ENCODE measurements around the gene DSCAML1. TPM values are rescaled to one million over a fixed set of nuclear protein-coding genes. Genes with fewer than 3 reads are reported as not detected.

Gene DSCAML1
- total RNA-seq, 1 experiment from 2014 or later = 0.90 TPM

- no peak overlapping the region for H3K4me3 Mint-ChIP-seq
- no peak for TF ChIP-seq ZNF263 (CRISPR knock-in tag; IDR thresholded peaks at IDR 0.05; ENCODE audit: low read depth)
- no peak for TF ChIP-seq HMGA2 (CRISPR knock-in tag; IDR thresholded peaks at IDR 0.05)
- TF ChIP-seq ZBTB43 (CRISPR knock-in tag; IDR thresholded peaks at IDR 0.05) = no peak
- peaks cover 18% of the 10 kb centered on the region for H3K4me1 Mint-ChIP-seq
- POLR2A ChIA-PET = no interaction called here
- ATAC-seq = no peak
- no peaks in the 10 kb centered on the region for H3K9me3 Mint-ChIP-seq
- DNase-seq (ENCODE audit: low spot score) = no peak
- H3K36me3 Mint-ChIP-seq = no peaks in the 10 kb centered on the region
- no peak overlapping the region for H3K27ac Mint-ChIP-seq
- CTCF ChIA-PET = no interaction called here
- H3K27me3 Mint-ChIP-seq (ENCODE audit: low read depth) = no peaks in the 10 kb centered on the region
These were observed 105.8 kb downstream of the DSCAML1 start for GRCh38 chr11:117691218-117691514.

GRCh38 chr11:117690484-117691217 is 106.4 kb downstream of the DSCAML1 start:
- Mint-ChIP-seq H3K27ac (no peak overlapping the region), H3K9me3 (no peaks in the 10 kb centered on the region), H3K4me3 (no peak overlapping the region), H3K36me3 (no peaks in the 10 kb centered on the region), H3K4me1 (peaks cover 18% of the 10 kb centered on the region), H3K27me3 (ENCODE audit: low read depth) (no peaks in the 10 kb centered on the region)
- no peak for DNase-seq (ENCODE audit: low spot score)
- TF ChIP-seq OVOL2 (CRISPR knock-in tag; IDR thresholded peaks at IDR 0.05; ENCODE audit: borderline replicate concordance) = no peak
- TF ChIP-seq SMAD3 (CRISPR knock-in tag; IDR thresholded peaks at IDR 0.05; ENCODE audit: borderline replicate concordance) = no peak
- TF ChIP-seq PREB (CRISPR knock-in tag; IDR thresholded peaks at IDR 0.05; ENCODE audit: borderline replicate concordance) = no peak
- TF ChIP-seq ZBTB21 (CRISPR knock-in tag; IDR thresholded peaks at IDR 0.05; ENCODE audit: borderline replicate concordance) = no peak
- POLR2A ChIA-PET = no interaction called here
- no peak for ATAC-seq
- CTCF ChIA-PET = interaction anchor here (0.9 to 1.0 kb wide), 3 partner anchors 77 to 265 kb away, joined by 3 to 5 read pairs (median 4); no protein-coding TSS in a partner anchor

- POLR2A ChIA-PET = no interaction called here
- Mint-ChIP-seq H3K4me3 (no peak overlapping the region), H3K36me3 (no peaks in the 10 kb centered on the region), H3K9me3 (no peaks in the 10 kb centered on the region), H3K27ac (no peak overlapping the region), H3K27me3 (ENCODE audit: low read depth) (no peaks in the 10 kb centered on the region), H3K4me1 (peaks cover 18% of the 10 kb centered on the region)
- no peak for DNase-seq (ENCODE audit: low spot score)
- TF ChIP-seq ERG (CRISPR knock-in tag; IDR thresholded peaks at IDR 0.05) (no peak), FOXK1 (CRISPR knock-in tag; IDR thresholded peaks at IDR 0.05) (no peak)
- ATAC-seq = no peak
- CTCF ChIA-PET = interaction anchor here (0.5 to 1.1 kb wide), 3 partner anchors 129 to 244 kb away, joined by 3 to 4 read pairs (median 3); no protein-coding TSS in a partner anchor
These were observed 108.7 kb downstream of the DSCAML1 start for GRCh38 chr11:117688255-117688797.

- H3K4me3 Mint-ChIP-seq = no peak overlapping the region
- ChIA-PET POLR2A (no interaction called here), CTCF (interaction anchor here (0.5 kb wide), 1 partner anchor 195 kb away, joined by 3 read pairs; no protein-coding TSS in a partner anchor)
- H3K4me1 Mint-ChIP-seq = peaks cover 18% of the 10 kb centered on the region
- H3K9me3 Mint-ChIP-seq = no peaks in the 10 kb centered on the region
- DNase-seq (ENCODE audit: low spot score) (no peak), ATAC-seq (no peak)
- 0 out of 2 replicates have a peak overlapping the region, but pooled peaks have one; percentile 24 for H3K27ac Mint-ChIP-seq
- H3K36me3 Mint-ChIP-seq = no peaks in the 10 kb centered on the region
- H3K27me3 Mint-ChIP-seq (ENCODE audit: low read depth) = no peaks in the 10 kb centered on the region
- no peak for TF ChIP-seq E2F5 (CRISPR knock-in tag; IDR thresholded peaks at IDR 0.05)
- no peak for TF ChIP-seq ATF1 (CRISPR knock-in tag; IDR thresholded peaks at IDR 0.05)
- no peak for TF ChIP-seq HMGXB4 (CRISPR knock-in tag; IDR thresholded peaks at IDR 0.05)
- TF ChIP-seq ZNF219 (CRISPR knock-in tag; IDR thresholded peaks at IDR 0.05; ENCODE audit: borderline replicate concordance) = no peak
- TF ChIP-seq ESRRA (CRISPR knock-in tag; IDR thresholded peaks at IDR 0.05; ENCODE audit: borderline replicate concordance) = no peak
- TF ChIP-seq FOXK1 (CRISPR knock-in tag; IDR thresholded peaks at IDR 0.05) = no peak
- TF ChIP-seq ZNF416 (CRISPR knock-in tag; IDR thresholded peaks at IDR 0.05) = no peak
- TF ChIP-seq ZNF425 (CRISPR knock-in tag; conservative IDR thresholded peaks at IDR 0.05) = no peak
- TF ChIP-seq ZNF232 (CRISPR knock-in tag; IDR thresholded peaks at IDR 0.05) = no peak
- TF ChIP-seq CDX4 (CRISPR knock-in tag; IDR thresholded peaks at IDR 0.05; ENCODE audit: borderline replicate concordance) = no peak
These were observed 109.2 kb downstream of the DSCAML1 start for GRCh38 chr11:117687776-117688175.
